GM12892 (cell line): ENCODE results near the gene MYCBP2.

Experiments
- POLR2A ChIP-seq: IDR thresholded peaks from 2 replicates; pipeline ENCODE4 v1.6.1; 2011; ENCODE audit warnings: low read depth, low read length, control low read depth
- POLR2AphosphoS5 ChIP-seq: IDR thresholded peaks from 2 replicates; pipeline ENCODE4 v1.6.1; 2011; ENCODE audit warnings: low read depth, low read length, control low read depth

GRCh38 chr13:77235456-77236022 is 91.4 kb downstream of the MYCBP2 start:
- no peak for TF ChIP-seq POLR2AphosphoS5
- no peak for TF ChIP-seq POLR2A
